Ovary (tissue), 9 donors: Measurements from ENCODE around the gene TMEM207. TPM values are rescaled to one million over a fixed set of nuclear protein-coding genes. Genes with fewer than 3 reads are reported as not detected.

Experiments
- DNase-seq, 5 donors: peaks; one replicate each; pipeline ENCODE4 v3.0.0-alpha.2; 2019 to 2020
- H3K27ac ChIP-seq, 2 donors: fragments of 200-600 bp; one replicate each; pipeline versions ENCODE4 v1.5.1 to v1.8.0; 2019 to 2022
- H3K27me3 ChIP-seq: fragments of 200-600 bp; one replicate; pipeline ENCODE4 v1.8.0; 2022
- H3K36me3 ChIP-seq: fragments of 200-600 bp; sonication (generic); one replicate; pipeline ENCODE4 v1.5.1; 2019
- H3K4me1 ChIP-seq: one replicate; pipeline ENCODE4 v1.8.1; 2013; ENCODE audit warnings: mild to moderate bottlenecking, moderate library complexity; ENCODE audit not compliant: insufficient read depth
- H3K4me3 ChIP-seq: fragments of 200-600 bp; sonication (generic); one replicate; pipeline ENCODE4 v1.5.1; 2017
- H3K9me3 ChIP-seq, 2 donors: fragments of 200-600 bp in 1 of 2; sonication (generic) in 1 of 2; one replicate each; pipeline versions ENCODE4 v1.5.1 to v1.8.1; 2013 to 2019; ENCODE audit warnings: mild to moderate bottlenecking in 1 of 2, moderate library complexity in 1 of 2
- CTCF ChIP-seq, 3 donors: fragments of 450-650 bp in 2 of 3; fragments of 200-600 bp in 1 of 3; IDR thresholded peaks; one replicate each; pipeline versions ENCODE4 v1.5.1 to v1.8.0; 2016 to 2022; ENCODE audit warnings: antibody characterized with exemption in 3 of 3, mild to moderate bottlenecking in 1 of 3
- EP300 ChIP-seq: sonication (generic); formaldehyde crosslinking; IDR thresholded peaks from one replicate; pipeline ENCODE4 v1.6.1; 2017; ENCODE audit warnings: antibody characterized with exemption
- POLR2A ChIP-seq: fragments of 450-650 bp; IDR thresholded peaks from one replicate; pipeline ENCODE4 v1.6.1; 2017; ENCODE audit warnings: antibody characterized with exemption, mild to moderate bottlenecking, moderate library complexity
- WGBS, 3 donors: extraction: QIAGEN DNeasy Blood & Tissue Kit in 1 of 3; methylation state at CpG; one replicate each; pipeline versions ENCODE4 v1.1.5 to v1.1.7; 2013 to 2017; 5-methylcytosine and 5-hydroxymethylcytosine counted together
- intact Hi-C, 4 donors: fragments of 100-400 bp; cut with DNase I; formaldehyde crosslinking; loops; one replicate each; pipeline versions ENCODE4 v1.11.0 to v1.15.1; 2022 to 2023
- polyA plus RNA-seq, 2 donors: library from polyadenylated mRNA; stranded (reverse); fragments of 200-250 nt in 1 of 2; fragments of 350-450 nt in 1 of 2; fragmentation: Illumina TruSeq in 1 of 2; extraction: RNeasy Lipid Tissue Mini Kit (QIAGEN cat#74804) in 1 of 2; gene quantifications; one replicate each; pipeline ENCODE4 v1.2.3, GENCODE V29; 2013 to 2014
- total RNA-seq, 7 donors: library from RNA; depleted of rRNA in 2 of 7; stranded (reverse); fragments of >200 nt in 2 of 7; fragmentation: NEBNext Ultra II Directional in 3 of 7; extraction: Animal tissue kit (Norgen Biotek cat#: 25700) in 3 of 7; gene quantifications; one replicate each; pipeline versions ENCODE4 v1.1.0 to v1.2.4, GENCODE V29; 2016 to 2023
- donor health status: DM: no; HTN: no; CAD: no; lungs with moderate emphysema.
- donor health status: DM: no; HTN: no; CAD: no.
- donor health status: Bipolar disorder and iron deficiency.
- donor health status: DM: yes; HTN: yes; CAD: no.
- donor health status: DM: no; HTN: no; CAD: no.
- donor health status: DM: yes; HTN: yes; CAD: no.

Gene TMEM207
- total and polyA plus RNA-seq, 9 donors, result not detected

GRCh38 chr3:190436331-190436730, 13.4 kb downstream of the TMEM207 start:
- Histone ChIP-seq H3K9me3 (no peaks in the 10 kb centered on the region), H3K27ac (no peak overlapping the region), H3K27me3 (no peaks in the 10 kb centered on the region), H3K4me3 (no peak overlapping the region), H3K36me3 (no peaks in the 10 kb centered on the region), H3K4me1 (no peaks in the 10 kb centered on the region)
- WGBS, 3 donors, result 66 to 77% (median 72%) methylated on average over 2 of the region's 2 CpGs
- DNase-seq, result no peak
- TF ChIP-seq EP300 (no peak), POLR2A (no peak), CTCF (IDR thresholded peaks at IDR 0.05) (no peak)
- intact Hi-C loops, result no loop called here

- TF ChIP-seq POLR2A, result no peak
- TF ChIP-seq EP300, result no peak
- TF ChIP-seq CTCF (IDR thresholded peaks at IDR 0.05), result no peak
- Histone ChIP-seq H3K9me3 (no peaks in the 10 kb centered on the region), H3K27me3 (no peaks in the 10 kb centered on the region), H3K4me1 (no peaks in the 10 kb centered on the region), H3K4me3 (no peak overlapping the region), H3K36me3 (no peaks in the 10 kb centered on the region), H3K27ac (no peak overlapping the region)
- DNase-seq, result no peak
- WGBS, 3 donors, result 67 to 71% (median 70%) methylated on average over 3 of the region's 3 CpGs
- intact Hi-C loops, result no loop called here
These were observed 14.1 kb downstream of the TMEM207 start for GRCh38 chr3:190435618-190436017.

- Histone ChIP-seq H3K27me3 (no peaks in the 10 kb centered on the region), H3K9me3 (no peaks in the 10 kb centered on the region), H3K36me3 (no peaks in the 10 kb centered on the region), H3K27ac (no peak overlapping the region), H3K4me1 (no peaks in the 10 kb centered on the region), H3K4me3 (no peak overlapping the region)
- DNase-seq, result no peak
- TF ChIP-seq POLR2A, result no peak
- no peak for TF ChIP-seq EP300
- TF ChIP-seq CTCF (IDR thresholded peaks at IDR 0.05), result no peak
- WGBS, 3 donors, result 93 to 94% (median 94%) methylated on average over 4 of the region's 4 CpGs
- intact Hi-C loops, result no loop called here
These were observed 16.1 kb downstream of the TMEM207 start for GRCh38 chr3:190433626-190434025.

- TF ChIP-seq EP300, result no peak
- Histone ChIP-seq H3K9me3 (no peaks in the 10 kb centered on the region), H3K4me1 (no peaks in the 10 kb centered on the region), H3K36me3 (no peaks in the 10 kb centered on the region), H3K27me3 (no peaks in the 10 kb centered on the region), H3K27ac (no peak overlapping the region), H3K4me3 (no peak overlapping the region)
- intact Hi-C loops, result no loop called here
- no peak for DNase-seq
These were observed 17.5 kb downstream of the TMEM207 start for GRCh38 chr3:190432216-190432615.

- no peak for DNase-seq
- no peaks in the 10 kb centered on the region for H3K4me1 ChIP-seq
- no peak for TF ChIP-seq EP300
- TF ChIP-seq CTCF (IDR thresholded peaks at IDR 0.05), result no peak
- no peak for TF ChIP-seq POLR2A
- intact Hi-C loops, result no loop called here
- no peaks in the 10 kb centered on the region for H3K9me3 ChIP-seq
- no peaks in the 10 kb centered on the region for H3K36me3 ChIP-seq
- WGBS, 3 donors, result 84 to 88% (median 87%) methylated on average over 2 of the region's 2 CpGs
- H3K27ac ChIP-seq, result no peak overlapping the region
- no peaks in the 10 kb centered on the region for H3K27me3 ChIP-seq
- no peak overlapping the region for H3K4me3 ChIP-seq
These were observed 18.8 kb downstream of the TMEM207 start for GRCh38 chr3:190430906-190431305.
